B cell (primary cell): ENCODE data around the gene RGS11.

ENCODE experiments used
- CTCF ChIP-seq: fragments of 200-600 bp; IDR thresholded peaks from one replicate; pipeline ENCODE4 v1.8.0; 2022; ENCODE audit warnings: antibody characterized with exemption, mild to moderate bottlenecking
- EZH2 ChIP-seq: IDR thresholded peaks from 2 replicates; pipeline ENCODE4 v1.6.1; 2012; ENCODE audit warnings: borderline replicate concordance, low read depth, mild to moderate bottlenecking, moderate library complexity, low read length; ENCODE audit not compliant: insufficient read depth, poor library complexity, severe bottlenecking

GRCh38 chr16:230949-231348 is 44.8 kb downstream of the RGS11 start:
- no peak for TF ChIP-seq CTCF
- TF ChIP-seq EZH2, result no peak
